ENCODE results near the gene TMEM61.

GRCh38 chr1:54986533-54986932, 6.1 kb downstream of the TMEM61 start:
- TF ChIP-seq EZH2phosphoT487 (IDR thresholded peaks at IDR 0.05; ENCODE audit: borderline replicate concordance, low read length), result no peak
- TF ChIP-seq CTCF (conservative IDR thresholded peaks at IDR 0.05; ENCODE audit: low read depth, low read length), result no peak
- TF ChIP-seq EZH2 (IDR thresholded peaks at IDR 0.05; ENCODE audit: low read length, unreplicated experiment), result no peak

All from PC-3 (cell line).